DOHH2 (cell line): Measurements from ENCODE around the gene SLC2A11.

Experiments used
- H3F3A ChIP-seq: fragments of 200-600 bp; sonication (generic), shearing (Covaris generic); 2 replicates; pipeline ENCODE4 v1.6.0; 2016; ENCODE audit warnings: antibody characterized with exemption, mild to moderate bottlenecking; ENCODE audit not compliant: control insufficient read depth, insufficient read depth
- H3K27ac ChIP-seq: fragments of 200-600 bp; sonication (generic); 2 replicates; pipeline ENCODE4 v1.5.1; 2014; ENCODE audit warnings: low read depth, mild to moderate bottlenecking, low read length, moderate library complexity
- H3K27me3 ChIP-seq: fragments of 200-600 bp; sonication (generic); 2 replicates; pipeline ENCODE4 v1.6.1; 2014; ENCODE audit warnings: mild to moderate bottlenecking, low read length, mixed read lengths; ENCODE audit not compliant: control insufficient read depth
- H3K36me3 ChIP-seq: fragments of 200-600 bp; sonication (generic); 2 replicates; pipeline ENCODE4 v1.6.1; 2014; ENCODE audit warnings: mild to moderate bottlenecking, low read length, moderate library complexity, mixed read lengths; ENCODE audit not compliant: control insufficient read depth
- H3K4me1 ChIP-seq: fragments of 200-600 bp; sonication (generic); 2 replicates; pipeline ENCODE4 v1.6.1; 2014; ENCODE audit warnings: mild to moderate bottlenecking, low read length, mixed read lengths; ENCODE audit not compliant: control insufficient read depth
- H3K4me2 ChIP-seq: fragments of 200-600 bp; sonication (generic); 2 replicates; pipeline ENCODE4 v1.6.0; 2014; ENCODE audit warnings: mild to moderate bottlenecking, low read length, moderate library complexity
- H3K4me3 ChIP-seq: fragments of 200-600 bp; sonication (generic); 2 replicates; pipeline ENCODE4 v1.5.1; 2014; ENCODE audit warnings: mild to moderate bottlenecking, low read length, mixed read lengths
- H3K79me2 ChIP-seq: fragments of 200-600 bp; sonication (generic); 2 replicates; pipeline ENCODE4 v1.6.1; 2014; ENCODE audit warnings: mild to moderate bottlenecking, low read length, mixed read lengths; ENCODE audit not compliant: control insufficient read depth
- H3K9me2 ChIP-seq: fragments of 200-600 bp; sonication (generic); replicated peaks from 2 replicates; pipeline ENCODE4 v1.6.1; 2014; ENCODE audit warnings: mild to moderate bottlenecking, low read length, mixed read lengths; ENCODE audit not compliant: control insufficient read depth
- H3K9me3 ChIP-seq: fragments of 200-600 bp; sonication (generic); 2 replicates; pipeline ENCODE4 v1.6.1; 2014; ENCODE audit warnings: antibody characterized with exemption, low read length, mixed read lengths; ENCODE audit not compliant: control insufficient read depth, insufficient read depth
- H4K20me1 ChIP-seq: fragments of 200-600 bp; sonication (generic); 2 replicates; pipeline ENCODE4 v1.6.0; 2014; ENCODE audit warnings: low read depth, mild to moderate bottlenecking, antibody characterized with exemption, low read length, moderate library complexity; ENCODE audit not compliant: control insufficient read depth, insufficient read depth
- CTCF ChIP-seq: fragments of 200-600 bp; sonication (generic); IDR thresholded peaks from one replicate; pipeline ENCODE4 v1.5.1; 2014; ENCODE audit warnings: antibody characterized with exemption, mild to moderate bottlenecking, low read depth, low read length; ENCODE audit not compliant: poor library complexity, severe bottlenecking
- EZH2phosphoT487 ChIP-seq: fragments of 200-600 bp; sonication (generic); IDR thresholded peaks from 2 replicates; pipeline ENCODE4 v1.6.1; 2017; ENCODE audit warnings: borderline replicate concordance, mild to moderate bottlenecking, antibody characterized with exemption, low read length, moderate library complexity, mixed read lengths

Gene SLC2A11

GRCh38 chr22:23893121-23893944 is 35.7 kb downstream of the SLC2A11 start:
- H4K20me1 ChIP-seq, result peaks cover 16% of the 10 kb centered on the region
- H3F3A ChIP-seq, result peaks cover 18% of the 10 kb centered on the region
- H3K4me2 ChIP-seq, result peak overlapping the region; percentile 88
- peak overlapping the region; percentile 82 for H3K4me3 ChIP-seq
- TF ChIP-seq EZH2phosphoT487, result no peak
- TF ChIP-seq CTCF, result no peak
- H3K27me3 ChIP-seq, result no peaks in the 10 kb centered on the region
- H3K4me1 ChIP-seq, result peaks cover 26% of the 10 kb centered on the region
- no peaks in the 10 kb centered on the region for H3K9me2 ChIP-seq
- H3K27ac ChIP-seq, result peak overlapping the region; percentile 80
- H3K9me3 ChIP-seq, result no peaks in the 10 kb centered on the region
- peaks cover 28% of the 10 kb centered on the region for H3K79me2 ChIP-seq
- peaks cover 41% of the 10 kb centered on the region for H3K36me3 ChIP-seq

- TF ChIP-seq EZH2phosphoT487 (no peak), CTCF (peak; percentile 89)
- Histone ChIP-seq H3K36me3 (peaks cover 41% of the 10 kb centered on the region), H3K4me2 (peak within 1 kb of the TSS; percentile 88), H3K4me1 (peaks cover 26% of the 10 kb centered on the region), H3K4me3 (peak within 1 kb of the TSS; percentile 82), H3K27me3 (no peaks in the 10 kb centered on the region), H3F3A (peaks cover 24% of the 10 kb centered on the region), H3K79me2 (peaks cover 28% of the 10 kb centered on the region), H3K27ac (peak within 1 kb of the TSS; percentile 80), H4K20me1 (peaks cover 16% of the 10 kb centered on the region), H3K9me2 (no peaks in the 10 kb centered on the region), H3K9me3 (no peaks in the 10 kb centered on the region)
These were observed 36.5 kb downstream of the SLC2A11 start, which contains the start of gene MIF for GRCh38 chr22:23893945-23894709. MIF (plus strand) TSS chr22:23894383; CDS start chr22:23894475, 92 bp downstream.

GRCh38 chr22:23894710-23895598 is 37.3 kb downstream of the SLC2A11 start:
- H3K27ac ChIP-seq, result peak overlapping the region; percentile 80
- peaks cover 41% of the 10 kb centered on the region for H3K36me3 ChIP-seq
- H3K4me1 ChIP-seq, result peaks cover 26% of the 10 kb centered on the region
- peak overlapping the region; percentile 82 for H3K4me3 ChIP-seq
- no peaks in the 10 kb centered on the region for H3K9me3 ChIP-seq
- peaks cover 16% of the 10 kb centered on the region for H4K20me1 ChIP-seq
- H3K79me2 ChIP-seq, result peaks cover 28% of the 10 kb centered on the region
- peak; percentile 75 for TF ChIP-seq CTCF
- no peak for TF ChIP-seq EZH2phosphoT487
- no peaks in the 10 kb centered on the region for H3K9me2 ChIP-seq
- no peaks in the 10 kb centered on the region for H3K27me3 ChIP-seq
- H3K4me2 ChIP-seq, result peak overlapping the region; percentile 88
- H3F3A ChIP-seq, result peaks cover 30% of the 10 kb centered on the region
